NCI-H128 (cell line): ENCODE results near the gene IFNGR2.
"Not testable (repeated sequence)": the region's sequence is repeated elsewhere in the genome, so short reads cannot be mapped to it uniquely, and the experiment has no call there.

Source experiments
- DNase-seq: peaks from one replicate; lab custom pipeline; 2025; ENCODE audit not compliant: unreplicated experiment; lab: John Stamatoyannopoulos, UW

IFNGR2 gene

GRCh38 chr21:33401630-33401992 is 1.6 kb upstream of the IFNGR2 start:
- DNase-seq, result no peak

GRCh38 chr21:33402001-33402979 is 923 bp upstream of the IFNGR2 start:
- DNase-seq, result no peak

GRCh38 chr21:33403786-33404585 is 773 bp downstream of the IFNGR2 start:
- no peak for DNase-seq

- DNase-seq, result no peak
Measured at GRCh38 chr21:33406493-33406892, 3.3 kb downstream of the IFNGR2 start.

GRCh38 chr21:33411949-33412430 is 8.8 kb downstream of the IFNGR2 start:
- DNase-seq, result no peak

- not testable (repeated sequence) for DNase-seq
Measured at GRCh38 chr21:33412439-33412831, 9.2 kb downstream of the IFNGR2 start.

- DNase-seq, result no peak
Measured at GRCh38 chr21:33412832-33413519, 9.8 kb downstream of the IFNGR2 start.

GRCh38 chr21:33414068-33414467 is 10.9 kb downstream of the IFNGR2 start:
- DNase-seq, result no peak

- DNase-seq, result no peak
Measured at GRCh38 chr21:33414926-33415325, 11.7 kb downstream of the IFNGR2 start.

GRCh38 chr21:33418691-33419090 is 15.5 kb downstream of the IFNGR2 start:
- no peak for DNase-seq

- DNase-seq, result no peak
Measured at GRCh38 chr21:33419538-33420123, 16.4 kb downstream of the IFNGR2 start.

GRCh38 chr21:33421713-33422393 is 18.6 kb downstream of the IFNGR2 start:
- no peak for DNase-seq

- DNase-seq, result no peak
Measured at GRCh38 chr21:33424214-33424613, 21.0 kb downstream of the IFNGR2 start.

- DNase-seq, result no peak
Measured at GRCh38 chr21:33425825-33426224, 22.6 kb downstream of the IFNGR2 start.

GRCh38 chr21:33427051-33427450 is 23.8 kb downstream of the IFNGR2 start:
- DNase-seq, result no peak

GRCh38 chr21:33428669-33429068 is 25.5 kb downstream of the IFNGR2 start:
- DNase-seq, result no peak

- DNase-seq, result no peak
Measured at GRCh38 chr21:33430858-33431257, 27.6 kb downstream of the IFNGR2 start.

- DNase-seq, result no peak
Measured at GRCh38 chr21:33432496-33432895, 29.3 kb downstream of the IFNGR2 start.

GRCh38 chr21:33433001-33433400 is 29.8 kb downstream of the IFNGR2 start:
- no peak for DNase-seq

GRCh38 chr21:33433425-33434114 is 30.4 kb downstream of the IFNGR2 start:
- DNase-seq, result no peak
